HepG2 (cell line): ENCODE results near the gene MMRN2.
"Not testable (repeated sequence)": the region's sequence is repeated elsewhere in the genome, so short reads cannot be mapped to it uniquely, and the experiment has no call there.

Experiments
- ERF ChIP-seq: IDR thresholded peaks from 2 replicates; pipeline ENCODE4 v1.6.1; 2018; ENCODE audit warnings: missing biosample characterization, missing genetic modification reagents
- POLR2A ChIP-seq, 2 experiments: IDR thresholded peaks; 2 replicates each; pipeline ENCODE4 v1.6.1; 2011; ENCODE audit warnings: low read depth in 2 of 2, low read length in 2 of 2, mild to moderate bottlenecking in 1 of 2, moderate library complexity in 1 of 2; ENCODE audit not compliant: insufficient read depth in 1 of 2
- TF ChIP-seq, protein P1 (sequence below): IDR thresholded peaks from 2 replicates; pipeline ENCODE4 v1.6.1; 2012; ENCODE audit warnings: low read length, improper control_type of control experiment
- TF ChIP-seq, protein P2 (sequence below): sonication (generic); formaldehyde crosslinking; IDR thresholded peaks from 2 replicates; pipeline ENCODE4 v1.5.0; 2020; ENCODE audit warnings: mild to moderate bottlenecking, missing genetic modification reagents, moderate library complexity

DNA sequence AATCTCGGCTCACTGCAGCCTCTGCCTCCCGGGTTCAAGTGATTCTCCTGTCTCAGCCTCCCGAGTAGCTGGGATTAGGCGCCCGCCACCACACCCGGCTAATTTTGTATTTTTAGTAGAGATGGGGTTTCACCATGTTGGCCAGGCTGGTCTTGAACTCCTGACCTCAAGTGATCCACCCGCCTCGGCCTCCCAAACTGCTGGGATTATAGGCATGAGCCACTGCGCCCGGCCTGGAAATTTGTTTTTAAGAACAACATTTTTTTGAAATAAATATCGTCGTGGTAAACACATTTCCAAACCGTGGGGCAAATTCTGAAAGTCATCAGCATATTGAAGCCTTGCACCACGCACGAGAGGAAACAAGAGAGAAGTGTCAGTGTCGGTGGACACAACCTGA is 17.3 kb downstream of the MMRN2 start:
- not testable (repeated sequence) for TF ChIP-seq ERF (CRISPR knock-in tag); POLR2A (IDR thresholded peaks at IDR 0.05; ENCODE audit: insufficient read depth in 1 of 2, low read depth in 2 of 2, low read length in 2 of 2)
- TF ChIP-seq, protein P1, sequence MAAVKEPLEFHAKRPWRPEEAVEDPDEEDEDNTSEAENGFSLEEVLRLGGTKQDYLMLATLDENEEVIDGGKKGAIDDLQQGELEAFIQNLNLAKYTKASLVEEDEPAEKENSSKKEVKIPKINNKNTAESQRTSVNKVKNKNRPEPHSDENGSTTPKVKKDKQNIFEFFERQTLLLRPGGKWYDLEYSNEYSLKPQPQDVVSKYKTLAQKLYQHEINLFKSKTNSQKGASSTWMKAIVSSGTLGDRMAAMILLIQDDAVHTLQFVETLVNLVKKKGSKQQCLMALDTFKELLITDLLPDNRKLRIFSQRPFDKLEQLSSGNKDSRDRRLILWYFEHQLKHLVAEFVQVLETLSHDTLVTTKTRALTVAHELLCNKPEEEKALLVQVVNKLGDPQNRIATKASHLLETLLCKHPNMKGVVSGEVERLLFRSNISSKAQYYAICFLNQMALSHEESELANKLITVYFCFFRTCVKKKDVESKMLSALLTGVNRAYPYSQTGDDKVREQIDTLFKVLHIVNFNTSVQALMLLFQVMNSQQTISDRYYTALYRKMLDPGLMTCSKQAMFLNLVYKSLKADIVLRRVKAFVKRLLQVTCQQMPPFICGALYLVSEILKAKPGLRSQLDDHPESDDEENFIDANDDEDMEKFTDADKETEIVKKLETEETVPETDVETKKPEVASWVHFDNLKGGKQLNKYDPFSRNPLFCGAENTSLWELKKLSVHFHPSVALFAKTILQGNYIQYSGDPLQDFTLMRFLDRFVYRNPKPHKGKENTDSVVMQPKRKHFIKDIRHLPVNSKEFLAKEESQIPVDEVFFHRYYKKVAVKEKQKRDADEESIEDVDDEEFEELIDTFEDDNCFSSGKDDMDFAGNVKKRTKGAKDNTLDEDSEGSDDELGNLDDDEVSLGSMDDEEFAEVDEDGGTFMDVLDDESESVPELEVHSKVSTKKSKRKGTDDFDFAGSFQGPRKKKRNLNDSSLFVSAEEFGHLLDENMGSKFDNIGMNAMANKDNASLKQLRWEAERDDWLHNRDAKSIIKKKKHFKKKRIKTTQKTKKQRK = not testable (repeated sequence)
- TF ChIP-seq, protein P2, sequence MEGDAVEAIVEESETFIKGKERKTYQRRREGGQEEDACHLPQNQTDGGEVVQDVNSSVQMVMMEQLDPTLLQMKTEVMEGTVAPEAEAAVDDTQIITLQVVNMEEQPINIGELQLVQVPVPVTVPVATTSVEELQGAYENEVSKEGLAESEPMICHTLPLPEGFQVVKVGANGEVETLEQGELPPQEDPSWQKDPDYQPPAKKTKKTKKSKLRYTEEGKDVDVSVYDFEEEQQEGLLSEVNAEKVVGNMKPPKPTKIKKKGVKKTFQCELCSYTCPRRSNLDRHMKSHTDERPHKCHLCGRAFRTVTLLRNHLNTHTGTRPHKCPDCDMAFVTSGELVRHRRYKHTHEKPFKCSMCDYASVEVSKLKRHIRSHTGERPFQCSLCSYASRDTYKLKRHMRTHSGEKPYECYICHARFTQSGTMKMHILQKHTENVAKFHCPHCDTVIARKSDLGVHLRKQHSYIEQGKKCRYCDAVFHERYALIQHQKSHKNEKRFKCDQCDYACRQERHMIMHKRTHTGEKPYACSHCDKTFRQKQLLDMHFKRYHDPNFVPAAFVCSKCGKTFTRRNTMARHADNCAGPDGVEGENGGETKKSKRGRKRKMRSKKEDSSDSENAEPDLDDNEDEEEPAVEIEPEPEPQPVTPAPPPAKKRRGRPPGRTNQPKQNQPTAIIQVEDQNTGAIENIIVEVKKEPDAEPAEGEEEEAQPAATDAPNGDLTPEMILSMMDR (CRISPR knock-in tag) = not testable (repeated sequence)
